SK-N-SH treated with all-trans-retinoic acid at 6 μM for 48 hours (cell line): ENCODE data around the gene MSS51.

ENCODE experiments used
- ATAC-seq: fragments of 200-7000 bp; cut with Tn5 transposase; 3 replicates; pipeline ENCODE4 v1.9.1; 2020; ENCODE audit warnings: mild to moderate bottlenecking, moderate library complexity
- ARNTL ChIP-seq: fragments of 450-650 bp; formaldehyde crosslinking; IDR thresholded peaks from 2 replicates; pipeline ENCODE4 v1.5.0; 2020; ENCODE audit warnings: low read depth, mild to moderate bottlenecking, moderate library complexity, borderline replicate concordance
- BACH2 ChIP-seq: fragments of 250-450 bp; sonication (Bioruptor Pico); IDR thresholded peaks from 2 replicates; pipeline ENCODE4 v1.9.0; 2021; ENCODE audit warnings: mild to moderate bottlenecking, borderline replicate concordance
- CREB5 ChIP-seq: fragments of 250-450 bp; sonication (Bioruptor Pico); IDR thresholded peaks from 2 replicates; pipeline ENCODE4 v1.5.1; 2020; ENCODE audit warnings: low read depth, mild to moderate bottlenecking, moderate library complexity
- CSDC2 ChIP-seq: fragments of 250-450 bp; sonication (Bioruptor Pico); IDR thresholded peaks from 2 replicates; pipeline ENCODE4 v1.5.0; 2020; ENCODE audit warnings: mild to moderate bottlenecking, moderate library complexity
- CSRNP3 ChIP-seq: fragments of 250-450 bp; sonication (Bioruptor Pico); IDR thresholded peaks from 2 replicates; pipeline ENCODE4 v1.5.1; 2021; ENCODE audit warnings: mild to moderate bottlenecking, moderate library complexity
- ESRRG ChIP-seq: fragments of 250-450 bp; sonication (Bioruptor Pico); IDR thresholded peaks from 2 replicates; pipeline ENCODE4 v1.6.1; 2021; ENCODE audit warnings: mild to moderate bottlenecking
- GLIS3 ChIP-seq: fragments of 250-450 bp; sonication (Bioruptor Pico); IDR thresholded peaks from 2 replicates; pipeline ENCODE4 v1.5.0; 2020; ENCODE audit warnings: mild to moderate bottlenecking, moderate library complexity
- ISL1 ChIP-seq: fragments of 250-450 bp; sonication (Bioruptor Pico); IDR thresholded peaks from 2 replicates; pipeline ENCODE4 v2.1.2; 2022; ENCODE audit warnings: mild to moderate bottlenecking, moderate library complexity
- PATZ1 ChIP-seq: fragments of 250-450 bp; sonication (Bioruptor Pico); IDR thresholded peaks from 2 replicates; pipeline ENCODE4 v1.8.0; 2020; ENCODE audit warnings: mild to moderate bottlenecking, moderate library complexity, borderline replicate concordance
- POU6F1 ChIP-seq: fragments of 250-450 bp; sonication (Bioruptor Pico); IDR thresholded peaks from 2 replicates; pipeline ENCODE4 v1.8.0; 2021; ENCODE audit warnings: low read depth, mild to moderate bottlenecking, moderate library complexity, borderline replicate concordance
- PPARA ChIP-seq: fragments of 250-450 bp; sonication (Bioruptor Pico); IDR thresholded peaks from 2 replicates; pipeline ENCODE4 v1.5.0; 2020; ENCODE audit warnings: mild to moderate bottlenecking, borderline replicate concordance
- RARB ChIP-seq: fragments of 250-450 bp; sonication (Bioruptor Pico); IDR thresholded peaks from 2 replicates; pipeline ENCODE4 v1.8.0; 2021; ENCODE audit warnings: mild to moderate bottlenecking, moderate library complexity
- SNAI2 ChIP-seq: fragments of 250-450 bp; sonication (Bioruptor Pico); IDR thresholded peaks from 2 replicates; pipeline ENCODE4 v1.5.0; 2020; ENCODE audit warnings: mild to moderate bottlenecking, moderate library complexity
- TCF4 ChIP-seq: fragments of 250-450 bp; sonication (Bioruptor Pico); IDR thresholded peaks from 2 replicates; pipeline ENCODE4 v1.8.0; 2021; ENCODE audit warnings: mild to moderate bottlenecking, moderate library complexity, borderline replicate concordance
- TSHZ2 ChIP-seq: fragments of 250-450 bp; sonication (Bioruptor Pico); IDR thresholded peaks from 2 replicates; pipeline ENCODE4 v1.5.0; 2020; ENCODE audit warnings: mild to moderate bottlenecking, moderate library complexity
- ZC3H10 ChIP-seq: fragments of 250-450 bp; sonication (Bioruptor Pico); IDR thresholded peaks from 2 replicates; pipeline ENCODE4 v1.5.1; 2021; ENCODE audit warnings: mild to moderate bottlenecking, moderate library complexity
- ZFP30 ChIP-seq: fragments of 450-650 bp; formaldehyde crosslinking; IDR thresholded peaks from 2 replicates; pipeline ENCODE4 v1.5.0; 2022; ENCODE audit warnings: mild to moderate bottlenecking, moderate library complexity
- ZNF565 ChIP-seq: fragments of 450-650 bp; formaldehyde crosslinking; conservative IDR thresholded peaks from 2 replicates; pipeline ENCODE4 v1.5.0; 2020; ENCODE audit warnings: low read depth, mild to moderate bottlenecking, moderate library complexity
- ZNF70 ChIP-seq: fragments of 450-650 bp; formaldehyde crosslinking; IDR thresholded peaks from 2 replicates; pipeline ENCODE4 v1.5.0; 2020; ENCODE audit warnings: mild to moderate bottlenecking, moderate library complexity
- ZNF8 ChIP-seq: fragments of 450-650 bp; formaldehyde crosslinking; IDR thresholded peaks from 2 replicates; pipeline ENCODE4 v1.5.0; 2020; ENCODE audit warnings: mild to moderate bottlenecking, moderate library complexity

Gene MSS51

GRCh38 chr10:73456187-73456890 is 23.0 kb upstream of the MSS51 start:
- no peak for ATAC-seq
- TF ChIP-seq CREB5 (CRISPR knock-in tag) (no peak), ZFP30 (CRISPR knock-in tag) (no peak), PATZ1 (CRISPR knock-in tag) (no peak), GLIS3 (no peak), CSDC2 (no peak), ZNF8 (CRISPR knock-in tag) (no peak), ZC3H10 (no peak), PPARA (no peak), ZNF565 (no peak), ARNTL (no peak), CSRNP3 (CRISPR knock-in tag) (no peak), POU6F1 (no peak), SNAI2 (CRISPR knock-in tag) (no peak), TSHZ2 (no peak), RARB (CRISPR knock-in tag) (no peak), BACH2 (CRISPR knock-in tag) (no peak), TCF4 (CRISPR knock-in tag) (no peak)

- ATAC-seq: no peak
- TF ChIP-seq ZFP30 (CRISPR knock-in tag) (no peak), TCF4 (CRISPR knock-in tag) (no peak), ISL1 (CRISPR knock-in tag) (no peak), ESRRG (CRISPR knock-in tag) (no peak), ZNF70 (CRISPR knock-in tag) (no peak), BACH2 (CRISPR knock-in tag) (no peak), GLIS3 (no peak), CSRNP3 (CRISPR knock-in tag) (no peak), ZNF565 (no peak), CREB5 (CRISPR knock-in tag) (no peak), TSHZ2 (no peak)
Observed at GRCh38 chr10:73449113-73449512, 15.8 kb upstream of the MSS51 start.
